Measurements from ENCODE around the gene UGCG.

The UGCG gene

GRCh38 chr9:111917980-111918379, 21.4 kb downstream of the UGCG start:
- no peak for DNase-seq
- TF ChIP-seq POLR2A (IDR thresholded peaks at IDR 0.05; ENCODE audit: low read length) (no peak), GATA1 (IDR thresholded peaks at IDR 0.05; ENCODE audit: low read depth, low read length) (no peak)

GRCh38 chr9:111919875-111920274, 23.3 kb downstream of the UGCG start:
- no peak for DNase-seq
- TF ChIP-seq POLR2A (IDR thresholded peaks at IDR 0.05; ENCODE audit: low read length) (no peak), GATA1 (IDR thresholded peaks at IDR 0.05; ENCODE audit: low read depth, low read length) (no peak)

GRCh38 chr9:111920531-111920930, 23.9 kb downstream of the UGCG start:
- TF ChIP-seq POLR2A (IDR thresholded peaks at IDR 0.05; ENCODE audit: low read length), result no peak
- no peak for TF ChIP-seq GATA1 (IDR thresholded peaks at IDR 0.05; ENCODE audit: low read depth, low read length)
- no peak for DNase-seq

- TF ChIP-seq GATA1 (IDR thresholded peaks at IDR 0.05; ENCODE audit: low read depth, low read length) (no peak), POLR2A (IDR thresholded peaks at IDR 0.05; ENCODE audit: low read length) (no peak)
Measured at GRCh38 chr9:111922324-111923013, 25.9 kb downstream of the UGCG start.

GRCh38 chr9:111924281-111924680, 27.7 kb downstream of the UGCG start:
- DNase-seq, result no peak
- TF ChIP-seq POLR2A (IDR thresholded peaks at IDR 0.05; ENCODE audit: low read length) (no peak), GATA1 (IDR thresholded peaks at IDR 0.05; ENCODE audit: low read depth, low read length) (no peak)

More at GRCh38 chr9:111922324-111923013, 25.9 kb downstream of the UGCG start:
- no peak for DNase-seq

- DNase-seq, result no peak
- TF ChIP-seq POLR2A (IDR thresholded peaks at IDR 0.05; ENCODE audit: low read length) (no peak), GATA1 (IDR thresholded peaks at IDR 0.05; ENCODE audit: low read depth, low read length) (no peak)
Measured at GRCh38 chr9:111925017-111925770, 28.6 kb downstream of the UGCG start.

GRCh38 chr9:111925784-111926183, 29.2 kb downstream of the UGCG start:
- no peak for TF ChIP-seq POLR2A (IDR thresholded peaks at IDR 0.05; ENCODE audit: low read length)
- no peak for TF ChIP-seq GATA1 (IDR thresholded peaks at IDR 0.05; ENCODE audit: low read depth, low read length)

GRCh38 chr9:111926421-111926875, 29.8 kb downstream of the UGCG start:
- no peak for TF ChIP-seq GATA1 (IDR thresholded peaks at IDR 0.05; ENCODE audit: low read depth, low read length)
- no peak for TF ChIP-seq POLR2A (IDR thresholded peaks at IDR 0.05; ENCODE audit: low read length)
- no peak for DNase-seq

More at GRCh38 chr9:111925784-111926183, 29.2 kb downstream of the UGCG start:
- no peak for DNase-seq

GRCh38 chr9:111928359-111928720, 31.7 kb downstream of the UGCG start:
- no peak for DNase-seq
- TF ChIP-seq GATA1 (IDR thresholded peaks at IDR 0.05; ENCODE audit: low read depth, low read length) (no peak), POLR2A (IDR thresholded peaks at IDR 0.05; ENCODE audit: low read length) (no peak)

- DNase-seq, result no peak
- TF ChIP-seq GATA1 (IDR thresholded peaks at IDR 0.05; ENCODE audit: low read depth, low read length) (no peak), POLR2A (IDR thresholded peaks at IDR 0.05; ENCODE audit: low read length) (no peak)
Measured at GRCh38 chr9:111934747-111935146, 38.1 kb downstream of the UGCG start.

GRCh38 chr9:111936391-111936790, 39.8 kb downstream of the UGCG start:
- TF ChIP-seq GATA1 (IDR thresholded peaks at IDR 0.05; ENCODE audit: low read depth, low read length) (no peak), POLR2A (IDR thresholded peaks at IDR 0.05; ENCODE audit: low read length) (no peak)
- DNase-seq, result no peak

- no peak for DNase-seq
Measured at GRCh38 chr9:111937301-111937700, 40.7 kb downstream of the UGCG start.

GRCh38 chr9:111937781-111938426, 41.3 kb downstream of the UGCG start:
- no peak for DNase-seq
- no peak for TF ChIP-seq POLR2A (IDR thresholded peaks at IDR 0.05; ENCODE audit: low read length)
- no peak for TF ChIP-seq GATA1 (IDR thresholded peaks at IDR 0.05; ENCODE audit: low read depth, low read length)

More at GRCh38 chr9:111937301-111937700, 40.7 kb downstream of the UGCG start:
- TF ChIP-seq POLR2A (IDR thresholded peaks at IDR 0.05; ENCODE audit: low read length) (no peak), GATA1 (IDR thresholded peaks at IDR 0.05; ENCODE audit: low read depth, low read length) (no peak)

GRCh38 chr9:111938427-111938800, 41.8 kb downstream of the UGCG start:
- no peak for TF ChIP-seq POLR2A (IDR thresholded peaks at IDR 0.05; ENCODE audit: low read length)
- DNase-seq, result no peak
